HG03571 (cell line): ENCODE data around the gene TTC39C.

ENCODE experiments used
- ATAC-seq: cut with Tn5 transposase; IDR thresholded peaks from one replicate; pipeline ENCODE4 v1.9.1; 2021; ENCODE audit not compliant: unreplicated experiment

Gene TTC39C

GRCh38 chr18:23990474-23991410, 23.8 kb upstream of the TTC39C start:
- no peak for ATAC-seq

DNA sequence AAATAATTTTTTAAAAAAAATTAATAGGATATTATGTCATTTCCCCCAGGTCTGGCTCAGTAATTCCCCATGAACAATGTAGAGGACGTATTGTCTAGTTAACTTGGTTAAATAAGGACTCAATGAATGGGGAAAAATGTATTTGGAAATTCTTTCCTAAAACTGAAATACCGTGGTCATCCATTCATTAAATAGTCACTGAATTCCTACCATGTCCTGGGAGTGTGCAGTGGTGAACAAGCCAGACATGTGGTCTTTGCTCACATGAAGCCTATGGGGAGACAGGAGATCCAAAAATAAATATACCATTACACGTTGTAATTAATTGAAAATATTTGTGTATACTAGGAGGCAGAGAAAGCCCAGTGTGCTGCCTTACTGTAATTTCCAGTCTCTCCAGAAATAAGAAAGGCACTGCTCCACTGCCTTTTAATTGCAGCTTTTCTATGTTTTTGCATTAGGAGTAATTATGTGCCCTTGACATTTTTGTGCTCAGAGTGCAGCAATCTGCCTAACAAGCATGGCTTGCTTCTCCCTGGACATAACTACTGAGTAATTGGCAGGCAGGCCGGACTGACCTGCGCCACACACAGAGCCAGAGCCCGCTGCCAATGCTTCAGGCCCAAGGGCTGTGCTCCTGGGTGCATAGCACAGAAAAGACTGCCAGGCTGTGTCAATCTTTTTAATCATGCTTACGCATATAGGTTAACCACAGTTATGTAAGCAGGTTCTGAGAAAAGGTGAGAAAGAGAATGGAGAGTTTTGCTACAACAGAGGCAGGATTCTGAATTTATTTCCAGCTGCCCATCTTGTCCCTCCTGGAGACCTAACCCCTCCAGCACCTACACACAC, 22.2 kb upstream of the TTC39C start:
- ATAC-seq: no peak

DNA sequence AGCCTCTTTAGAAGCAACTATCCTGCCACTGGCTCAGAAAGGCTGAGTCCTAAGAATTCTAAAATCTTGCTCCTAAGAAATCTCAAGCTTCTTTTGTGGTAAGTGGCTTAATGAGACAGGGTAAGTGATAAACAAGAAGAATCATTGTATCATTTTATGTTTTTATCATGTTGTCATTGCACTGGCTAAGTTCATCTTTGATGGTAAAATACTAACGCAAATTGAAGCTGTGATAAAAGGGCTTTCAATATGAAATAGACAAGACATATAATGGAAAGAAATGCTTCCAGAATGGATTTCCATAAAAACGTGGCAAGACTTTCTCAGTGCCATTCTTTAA, 21.6 kb upstream of the TTC39C start:
- no peak for ATAC-seq

DNA sequence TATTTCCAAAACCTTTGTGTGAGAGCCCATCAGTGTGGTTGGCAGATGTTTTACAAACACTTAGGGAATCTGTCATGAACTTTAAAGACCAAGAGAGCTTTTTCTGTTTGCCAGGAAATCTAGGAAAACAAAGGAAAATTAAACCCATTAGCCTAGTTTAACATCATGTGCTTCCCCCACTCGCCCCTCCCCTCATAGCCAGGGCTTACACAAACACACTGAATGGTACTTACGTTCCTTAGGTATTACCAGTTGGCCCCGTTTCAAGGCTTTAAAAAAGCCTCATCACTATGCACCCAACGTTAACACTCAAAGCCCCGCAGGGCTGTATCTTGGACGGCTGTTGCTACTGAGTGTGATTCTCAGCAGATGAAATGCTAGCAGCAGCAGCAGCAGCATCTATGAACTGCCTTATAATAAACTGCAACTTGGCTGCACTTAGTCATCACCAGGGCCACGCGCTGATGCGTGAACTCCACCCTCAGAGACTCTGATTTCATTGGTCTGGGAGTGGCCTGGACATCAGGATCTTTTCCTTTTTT, 20.1 kb upstream of the TTC39C start:
- no peak for ATAC-seq

GRCh38 chr18:23995180-23995579, 19.4 kb upstream of the TTC39C start:
- no peak for ATAC-seq

GRCh38 chr18:23998018-23998417, 16.5 kb upstream of the TTC39C start:
- no peak for ATAC-seq

DNA sequence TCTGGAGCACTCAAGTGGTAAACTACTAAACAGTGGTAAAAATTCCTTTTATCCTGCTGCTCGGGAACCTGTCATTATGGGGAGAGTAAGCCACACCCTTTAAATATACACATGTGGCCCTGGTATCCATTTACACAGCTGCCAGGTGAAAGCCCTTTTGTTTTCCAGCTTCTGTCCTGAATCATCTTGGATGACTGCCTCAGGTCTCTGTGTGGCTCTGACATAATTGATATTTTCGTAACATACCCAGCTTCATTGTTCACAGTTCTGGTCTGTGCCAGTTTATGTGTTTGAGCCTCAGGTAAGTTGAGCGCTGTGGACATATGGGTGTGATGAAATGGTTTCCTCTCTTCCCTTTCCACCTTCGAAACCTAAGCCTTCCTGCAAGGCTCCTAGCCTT, 15.7 kb upstream of the TTC39C start:
- ATAC-seq: no peak

DNA sequence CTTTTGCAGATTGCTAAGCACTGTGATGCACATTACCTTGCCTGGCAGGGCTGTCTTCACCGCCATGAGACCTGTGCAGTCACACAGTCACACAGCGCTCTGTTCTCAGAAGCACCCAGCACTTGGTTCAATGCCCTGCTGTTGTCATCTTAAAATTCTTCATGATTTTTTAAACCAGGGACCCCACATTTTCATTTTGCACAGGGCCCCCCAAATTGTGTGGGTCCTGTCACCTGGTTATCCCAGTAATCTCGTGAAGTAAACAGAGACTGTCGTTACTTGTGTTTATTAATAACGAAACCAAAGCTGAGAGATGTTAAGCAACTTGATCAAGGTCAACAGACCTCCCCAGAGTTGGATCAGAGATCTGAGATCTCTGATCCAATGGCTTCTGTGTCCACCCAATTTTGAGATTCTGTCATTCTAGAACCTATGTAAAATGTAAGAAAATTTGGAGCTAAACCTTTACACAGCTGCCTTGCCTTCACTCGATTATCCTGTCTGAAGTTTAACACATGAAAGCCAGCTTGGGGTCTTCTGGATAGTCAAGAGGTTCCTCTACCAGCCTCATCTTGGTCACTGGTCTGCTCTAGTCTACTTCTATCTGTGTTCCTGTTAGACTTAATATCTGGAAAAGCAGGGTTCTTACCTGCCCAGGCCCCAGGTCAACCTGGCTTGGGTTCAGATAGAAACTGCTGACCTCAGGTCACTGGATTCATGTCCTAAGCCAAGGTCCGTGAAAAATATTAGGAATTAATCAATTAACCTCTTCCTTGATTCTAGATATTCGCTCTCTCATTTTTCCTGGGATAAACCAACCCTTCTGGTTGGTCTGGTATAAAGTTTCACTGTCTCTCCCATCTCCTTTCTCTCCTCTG, 13.7 kb upstream of the TTC39C start:
- no peak for ATAC-seq

DNA sequence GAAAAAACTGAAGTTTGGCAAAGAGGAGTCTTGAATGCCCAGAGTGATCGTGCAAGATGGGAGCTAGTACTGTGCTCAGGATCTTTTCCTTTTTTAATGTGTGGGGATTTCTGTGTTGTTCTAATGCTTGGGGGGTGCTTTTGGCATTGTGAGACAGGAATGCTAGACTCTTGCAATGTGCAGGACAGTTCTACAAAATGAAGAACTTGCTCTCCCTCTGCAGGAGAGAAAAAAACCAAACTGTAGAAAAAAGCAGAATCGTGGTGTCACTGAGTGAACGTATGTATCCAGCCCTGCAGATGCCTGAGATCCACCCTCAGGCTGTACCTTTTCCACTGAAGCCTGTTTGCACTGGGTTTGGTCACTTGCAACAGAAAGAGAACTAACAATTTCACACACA, 12.1 kb upstream of the TTC39C start:
- ATAC-seq: no peak

DNA sequence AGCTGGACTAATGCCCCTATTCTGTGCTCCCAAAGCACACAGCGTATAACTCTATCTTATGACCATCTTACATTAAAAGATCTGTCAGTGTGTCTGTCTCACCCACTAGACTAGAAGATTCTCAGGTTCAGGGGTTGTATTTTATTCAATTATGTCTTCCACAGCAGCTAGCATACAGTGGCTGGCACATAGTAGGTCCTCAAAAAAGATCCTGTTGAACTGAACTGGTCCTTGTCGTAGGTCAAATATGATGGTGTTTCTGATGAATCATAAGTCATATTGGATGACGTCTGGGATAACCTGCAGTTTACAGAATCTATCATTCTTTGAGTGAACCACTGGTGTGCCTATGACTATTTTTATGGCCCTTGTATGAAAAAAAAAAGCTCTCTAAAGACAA, 11.3 kb upstream of the TTC39C start:
- ATAC-seq: no peak

- ATAC-seq: no peak
Measured at GRCh38 chr18:24003903-24004640, 10.5 kb upstream of the TTC39C start.

GRCh38 chr18:24006712-24007313, 7.7 kb upstream of the TTC39C start:
- no peak for ATAC-seq

GRCh38 chr18:24009246-24009645, 5.3 kb upstream of the TTC39C start:
- no peak for ATAC-seq

GRCh38 chr18:24009651-24010333, 4.8 kb upstream of the TTC39C start:
- peak; percentile 54 for ATAC-seq

- no peak for ATAC-seq
Measured at GRCh38 chr18:24010673-24011072, 3.9 kb upstream of the TTC39C start.

DNA sequence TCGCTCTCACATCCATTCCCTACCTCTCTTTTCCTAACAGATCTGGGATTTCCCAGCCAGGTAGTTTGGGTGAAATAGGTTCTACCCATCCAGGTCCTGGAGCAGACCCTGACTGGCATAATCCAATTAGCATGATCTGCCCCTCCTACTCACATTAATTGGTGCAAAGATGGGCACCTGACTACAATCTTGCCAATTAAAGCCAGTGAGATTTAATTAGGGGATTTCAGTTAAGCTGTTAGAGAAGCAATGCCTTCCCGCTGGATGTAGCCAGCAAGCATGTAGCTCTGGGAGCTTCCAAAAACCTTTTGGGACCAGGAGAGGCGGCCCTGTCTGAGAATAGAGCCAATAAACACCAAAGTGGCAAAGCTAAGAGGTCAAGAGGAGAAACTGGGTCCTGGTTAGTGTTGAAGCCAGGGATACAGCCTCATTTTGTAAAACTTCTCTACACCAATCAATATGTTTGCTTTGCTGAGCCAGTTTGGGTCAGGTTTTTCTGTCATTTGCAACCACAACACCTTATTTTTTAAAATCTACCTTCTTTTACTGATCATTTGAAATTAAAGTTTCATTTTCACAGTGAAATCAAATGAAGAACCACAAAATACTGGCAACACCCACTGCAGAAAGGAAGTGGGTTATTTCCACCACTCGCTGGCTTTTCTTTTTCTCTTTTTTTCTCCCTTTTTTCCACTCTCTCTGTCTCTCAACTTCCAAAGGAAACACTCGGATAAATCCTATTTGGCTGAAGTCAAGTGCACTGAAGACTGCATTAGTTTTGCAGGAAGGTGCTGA, 3.2 kb upstream of the TTC39C start:
- ATAC-seq: no peak

- ATAC-seq: no peak
Measured at GRCh38 chr18:24013051-24013450, 1.5 kb upstream of the TTC39C start.

DNA sequence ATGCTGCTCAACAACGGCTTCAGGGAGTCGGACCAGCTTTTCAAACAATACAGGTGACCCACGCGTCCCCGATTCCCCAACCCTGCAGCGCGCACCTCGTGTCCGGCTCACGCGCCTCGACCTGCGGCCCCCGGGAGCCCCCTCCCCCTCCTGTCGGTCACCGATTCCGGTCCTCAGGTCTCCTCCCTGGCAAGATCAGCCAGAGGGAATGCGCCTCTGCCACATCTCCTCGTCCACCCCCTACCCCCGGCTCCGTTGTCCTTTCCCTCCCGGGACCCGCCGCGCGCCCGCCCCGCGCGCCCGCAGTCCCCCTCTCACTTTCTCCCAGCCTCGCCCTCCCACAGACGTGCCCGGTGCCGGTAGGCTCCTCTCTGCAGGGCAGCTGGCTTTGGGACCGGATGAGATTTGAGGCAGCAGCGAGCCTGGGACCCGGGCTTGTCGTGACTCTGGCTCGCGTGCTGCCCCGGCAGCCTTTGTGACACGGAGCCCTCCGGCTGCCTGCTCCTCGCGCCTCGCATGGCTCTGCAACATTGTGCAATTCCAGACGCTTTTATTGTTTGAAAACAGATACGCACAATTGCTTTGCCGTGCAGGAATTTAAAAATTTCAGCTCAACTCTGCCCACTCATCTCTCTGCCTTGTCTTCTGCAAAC, 558 bp downstream of the TTC39C start:
- peak; percentile 1 for ATAC-seq
